Rectal smooth muscle tissue (tissue), 1 donor: Measurements from ENCODE around the gene FBXO21.
"Not testable (repeated sequence)": the region's sequence is repeated elsewhere in the genome, so short reads cannot be mapped to it uniquely, and the experiment has no call there.

Source experiments
- H3K27ac ChIP-seq: one replicate; pipeline ENCODE4 v1.7.0; 2013; ENCODE audit warnings: low read depth, low read length, inconsistent platforms
- H3K27me3 ChIP-seq: one replicate; pipeline ENCODE4 v1.7.0; 2013; ENCODE audit warnings: low read length; ENCODE audit not compliant: control insufficient read depth, insufficient read depth
- H3K36me3 ChIP-seq: one replicate; pipeline ENCODE4 v1.7.0; 2013; ENCODE audit warnings: low read length; ENCODE audit not compliant: control insufficient read depth, insufficient read depth
- H3K4me1 ChIP-seq: one replicate; pipeline ENCODE4 v1.7.0; 2013; ENCODE audit warnings: low read length; ENCODE audit not compliant: control insufficient read depth, insufficient read depth
- H3K4me3 ChIP-seq: one replicate; pipeline ENCODE4 v1.7.0; 2013; ENCODE audit warnings: low read length
- H3K9ac ChIP-seq: one replicate; pipeline ENCODE4 v1.7.0; 2013; ENCODE audit warnings: low read length

Gene FBXO21

GRCh38 chr12:117214797-117215196 is 24.5 kb upstream of the FBXO21 start:
- Histone ChIP-seq H3K27ac (no peak overlapping the region), H3K27me3 (peaks cover 3% of the 10 kb centered on the region), H3K9ac (no peak overlapping the region), H3K36me3 (no peaks in the 10 kb centered on the region), H3K4me3 (no peak overlapping the region), H3K4me1 (no peaks in the 10 kb centered on the region)

GRCh38 chr12:117213295-117213808 is 23.1 kb upstream of the FBXO21 start:
- no peak overlapping the region for H3K27ac ChIP-seq
- H3K4me1 ChIP-seq, result no peaks in the 10 kb centered on the region
- no peak overlapping the region for H3K9ac ChIP-seq
- peaks cover 3% of the 10 kb centered on the region for H3K27me3 ChIP-seq
- H3K4me3 ChIP-seq, result no peak overlapping the region
- no peaks in the 10 kb centered on the region for H3K36me3 ChIP-seq

- Histone ChIP-seq H3K27ac (no peak overlapping the region), H3K4me1 (no peaks in the 10 kb centered on the region), H3K9ac (no peak overlapping the region), H3K27me3 (peaks cover 3% of the 10 kb centered on the region), H3K36me3 (no peaks in the 10 kb centered on the region), H3K4me3 (no peak overlapping the region)
Observed at GRCh38 chr12:117212563-117213190, 22.4 kb upstream of the FBXO21 start.

- no peaks in the 10 kb centered on the region for H3K4me1 ChIP-seq
- peaks cover 3% of the 10 kb centered on the region for H3K27me3 ChIP-seq
- no peak overlapping the region for H3K4me3 ChIP-seq
- no peak overlapping the region for H3K9ac ChIP-seq
- no peaks in the 10 kb centered on the region for H3K36me3 ChIP-seq
- H3K27ac ChIP-seq, result no peak overlapping the region
Observed at GRCh38 chr12:117210266-117210918, 20.1 kb upstream of the FBXO21 start.

GRCh38 chr12:117209626-117210025 is 19.4 kb upstream of the FBXO21 start:
- H3K27ac ChIP-seq, result no peak overlapping the region
- H3K27me3 ChIP-seq, result peaks cover 3% of the 10 kb centered on the region
- H3K4me3 ChIP-seq, result no peak overlapping the region
- H3K4me1 ChIP-seq, result no peaks in the 10 kb centered on the region
- no peaks in the 10 kb centered on the region for H3K36me3 ChIP-seq
- no peak overlapping the region for H3K9ac ChIP-seq

GRCh38 chr12:117208811-117209455 is 18.7 kb upstream of the FBXO21 start:
- Histone ChIP-seq H3K4me3 (no peak overlapping the region), H3K4me1 (no peaks in the 10 kb centered on the region), H3K27me3 (peaks cover 3% of the 10 kb centered on the region), H3K9ac (no peak overlapping the region), H3K36me3 (no peaks in the 10 kb centered on the region), H3K27ac (no peak overlapping the region)

- Histone ChIP-seq H3K36me3 (no peaks in the 10 kb centered on the region), H3K9ac (no peak overlapping the region), H3K27ac (no peak overlapping the region), H3K27me3 (peaks cover 3% of the 10 kb centered on the region), H3K4me3 (no peak overlapping the region), H3K4me1 (no peaks in the 10 kb centered on the region)
Observed at GRCh38 chr12:117208206-117208605, 17.9 kb upstream of the FBXO21 start.

- Histone ChIP-seq H3K4me3 (no peak overlapping the region), H3K27me3 (peaks cover 3% of the 10 kb centered on the region), H3K9ac (no peak overlapping the region), H3K4me1 (no peaks in the 10 kb centered on the region), H3K36me3 (no peaks in the 10 kb centered on the region), H3K27ac (no peak overlapping the region)
Observed at GRCh38 chr12:117207675-117208074, 17.4 kb upstream of the FBXO21 start.

GRCh38 chr12:117202556-117202955 is 12.3 kb upstream of the FBXO21 start:
- H3K36me3 ChIP-seq, result no peaks in the 10 kb centered on the region
- H3K4me3 ChIP-seq, result no peak overlapping the region
- H3K4me1 ChIP-seq, result no peaks in the 10 kb centered on the region

GRCh38 chr12:117202033-117202432 is 11.8 kb upstream of the FBXO21 start:
- Histone ChIP-seq H3K9ac (no peak overlapping the region), H3K27ac (no peak overlapping the region), H3K4me1 (no peaks in the 10 kb centered on the region), H3K36me3 (no peaks in the 10 kb centered on the region), H3K4me3 (no peak overlapping the region), H3K27me3 (no peaks in the 10 kb centered on the region)

More at GRCh38 chr12:117202556-117202955, 12.3 kb upstream of the FBXO21 start:
- H3K9ac ChIP-seq, result no peak overlapping the region
- H3K27me3 ChIP-seq, result no peaks in the 10 kb centered on the region
- no peak overlapping the region for H3K27ac ChIP-seq

- H3K9ac ChIP-seq, H3K36me3 ChIP-seq, H3K4me1 ChIP-seq, H3K27ac ChIP-seq, H3K27me3 ChIP-seq, H3K4me3 ChIP-seq: not testable (repeated sequence)
Observed at GRCh38 chr12:117199956-117200744, 9.9 kb upstream of the FBXO21 start.

GRCh38 chr12:117196334-117196733 is 6.1 kb upstream of the FBXO21 start:
- not testable (repeated sequence) for H3K27me3 ChIP-seq, H3K4me1 ChIP-seq, H3K4me3 ChIP-seq, H3K27ac ChIP-seq, H3K9ac ChIP-seq, H3K36me3 ChIP-seq
